ENCODE data around the gene CDC27. TPM values are rescaled to one million over a fixed set of nuclear protein-coding genes. Genes with fewer than 3 reads are reported as not detected.

The CDC27 gene
- 100 to 1,000 TPM; 133 to 138 TPM for total RNA-seq

GRCh38 chr17:47188876-47189731 is at the start of gene CDC27:
Gene CDC27, minus strand, starts transcription at chr17:47189295. Its CDS starts 123 bp downstream, at chr17:47189172.
- H3K36me3 Mint-ChIP-seq (ENCODE audit: low read depth) = peaks cover 29% of the 10 kb centered on the region
- POLR2A ChIA-PET = interaction anchor here (0.6 to 2.2 kb wide), 9 partner anchors 9 to 40 kb away, joined by 3 to 8 read pairs (median 4); no protein-coding TSS in a partner anchor
- no peaks in the 10 kb centered on the region for H3K9me3 Mint-ChIP-seq (ENCODE audit: insufficient read depth)
- ATAC-seq (peak; percentile 97), DNase-seq (peak; percentile 100)
- H3K4me3 Mint-ChIP-seq = peak within 1 kb of the TSS; percentile 96
- no peaks in the 10 kb centered on the region for H3K27me3 Mint-ChIP-seq (ENCODE audit: low read depth)
- H3K4me1 Mint-ChIP-seq (ENCODE audit: low read depth) = peaks cover 67% of the 10 kb centered on the region
- CTCF ChIA-PET = interaction anchor here (1.0 to 2.8 kb wide), 9 partner anchors 11 to 127 kb away, joined by 3 to 12 read pairs (median 4); no protein-coding TSS in a partner anchor
- H3K27ac Mint-ChIP-seq = peak within 1 kb of the TSS; percentile 96

- H3K4me1 Mint-ChIP-seq (ENCODE audit: low read depth) = peaks cover 14% of the 10 kb centered on the region
- no peak for ATAC-seq
- H3K9me3 Mint-ChIP-seq (ENCODE audit: insufficient read depth) = no peaks in the 10 kb centered on the region
- H3K27ac Mint-ChIP-seq = no peak overlapping the region
- H3K4me3 Mint-ChIP-seq = no peak overlapping the region
- POLR2A ChIA-PET = no interaction called here
- DNase-seq = no peak
- CTCF ChIA-PET = no interaction called here
- peaks cover 10% of the 10 kb centered on the region for H3K27me3 Mint-ChIP-seq (ENCODE audit: low read depth)
- H3K36me3 Mint-ChIP-seq (ENCODE audit: low read depth) = no peaks in the 10 kb centered on the region
These were observed 49.4 kb upstream of the CDC27 start for GRCh38 chr17:47238321-47239010.

GRCh38 chr17:47237841-47238240 is 48.7 kb upstream of the CDC27 start:
- no peaks in the 10 kb centered on the region for H3K36me3 Mint-ChIP-seq (ENCODE audit: low read depth)
- DNase-seq = no peak
- H3K9me3 Mint-ChIP-seq (ENCODE audit: insufficient read depth) = no peaks in the 10 kb centered on the region
- CTCF ChIA-PET = no interaction called here
- no peak overlapping the region for H3K27ac Mint-ChIP-seq
- H3K4me3 Mint-ChIP-seq = no peak overlapping the region
- peaks cover 8% of the 10 kb centered on the region for H3K27me3 Mint-ChIP-seq (ENCODE audit: low read depth)
- ATAC-seq = no peak
- peaks cover 14% of the 10 kb centered on the region for H3K4me1 Mint-ChIP-seq (ENCODE audit: low read depth)
- POLR2A ChIA-PET = no interaction called here

GRCh38 chr17:47235923-47236322 is 46.8 kb upstream of the CDC27 start:
- no peak overlapping the region for H3K4me3 Mint-ChIP-seq

GRCh38 chr17:47235506-47235905 is 46.4 kb upstream of the CDC27 start:
- ATAC-seq = no peak
- Mint-ChIP-seq H3K4me3 (no peak overlapping the region), H3K27ac (no peak overlapping the region), H3K36me3 (ENCODE audit: low read depth) (no peaks in the 10 kb centered on the region), H3K9me3 (ENCODE audit: insufficient read depth) (no peaks in the 10 kb centered on the region), H3K4me1 (ENCODE audit: low read depth) (peaks cover 15% of the 10 kb centered on the region), H3K27me3 (ENCODE audit: low read depth) (peaks cover 10% of the 10 kb centered on the region)
- CTCF ChIA-PET = no interaction called here
- POLR2A ChIA-PET = no interaction called here
- no peak for DNase-seq

More at GRCh38 chr17:47235923-47236322, 46.8 kb upstream of the CDC27 start:
- no peak overlapping the region for H3K27ac Mint-ChIP-seq
- no peaks in the 10 kb centered on the region for H3K9me3 Mint-ChIP-seq (ENCODE audit: insufficient read depth)
- CTCF ChIA-PET = no interaction called here
- H3K36me3 Mint-ChIP-seq (ENCODE audit: low read depth) = no peaks in the 10 kb centered on the region
- POLR2A ChIA-PET = no interaction called here
- DNase-seq (no peak), ATAC-seq (no peak)
- H3K4me1 Mint-ChIP-seq (ENCODE audit: low read depth) = peaks cover 14% of the 10 kb centered on the region
- H3K27me3 Mint-ChIP-seq (ENCODE audit: low read depth) = peaks cover 7% of the 10 kb centered on the region

GRCh38 chr17:47232465-47232864 is 43.4 kb upstream of the CDC27 start:
- peaks cover 15% of the 10 kb centered on the region for H3K27me3 Mint-ChIP-seq (ENCODE audit: low read depth)
- ChIA-PET POLR2A (no interaction called here), CTCF (interaction anchor here (0.6 kb wide), 1 partner anchor 239 kb away, joined by 5 read pairs; no protein-coding TSS in a partner anchor)
- ATAC-seq (no peak), DNase-seq (no peak)
- H3K27ac Mint-ChIP-seq = no peak overlapping the region
- H3K36me3 Mint-ChIP-seq (ENCODE audit: low read depth) = no peaks in the 10 kb centered on the region
- peaks cover 16% of the 10 kb centered on the region for H3K4me1 Mint-ChIP-seq (ENCODE audit: low read depth)
- no peak overlapping the region for H3K4me3 Mint-ChIP-seq
- no peaks in the 10 kb centered on the region for H3K9me3 Mint-ChIP-seq (ENCODE audit: insufficient read depth)

- H3K36me3 Mint-ChIP-seq (ENCODE audit: low read depth) = no peaks in the 10 kb centered on the region
- H3K4me1 Mint-ChIP-seq (ENCODE audit: low read depth) = peaks cover 16% of the 10 kb centered on the region
- no peak overlapping the region for H3K4me3 Mint-ChIP-seq
- no peak for DNase-seq
- ATAC-seq = no peak
- ChIA-PET CTCF (interaction anchor here (2.3 kb wide), 1 partner anchor 21 kb away, joined by 6 read pairs; no protein-coding TSS in a partner anchor), POLR2A (no interaction called here)
- H3K27me3 Mint-ChIP-seq (ENCODE audit: low read depth) = peaks cover 15% of the 10 kb centered on the region
- no peaks in the 10 kb centered on the region for H3K9me3 Mint-ChIP-seq (ENCODE audit: insufficient read depth)
- no peak overlapping the region for H3K27ac Mint-ChIP-seq
These were observed 42.8 kb upstream of the CDC27 start for GRCh38 chr17:47231866-47232265.

- no peak for DNase-seq
- Mint-ChIP-seq H3K27ac (no peak overlapping the region), H3K36me3 (ENCODE audit: low read depth) (no peaks in the 10 kb centered on the region), H3K9me3 (ENCODE audit: insufficient read depth) (no peaks in the 10 kb centered on the region), H3K4me1 (ENCODE audit: low read depth) (peaks cover 16% of the 10 kb centered on the region), H3K27me3 (ENCODE audit: low read depth) (peaks cover 15% of the 10 kb centered on the region), H3K4me3 (no peak overlapping the region)
- POLR2A ChIA-PET = no interaction called here
- CTCF ChIA-PET = interaction anchor here (2.3 kb wide), 1 partner anchor 21 kb away, joined by 6 read pairs; no protein-coding TSS in a partner anchor
- ATAC-seq = no peak
These were observed 42.2 kb upstream of the CDC27 start for GRCh38 chr17:47231334-47231733.

GRCh38 chr17:47230864-47231263 is 41.8 kb upstream of the CDC27 start:
- H3K9me3 Mint-ChIP-seq (ENCODE audit: insufficient read depth) = no peaks in the 10 kb centered on the region
- DNase-seq (no peak), ATAC-seq (no peak)
- ChIA-PET CTCF (interaction anchor here (0.9 to 2.5 kb wide), 7 partner anchors 11 to 388 kb away, joined by 3 to 36 read pairs (median 6); partner anchors contain the start of gene MYL4), POLR2A (no interaction called here)
- H3K27ac Mint-ChIP-seq = no peak overlapping the region
- H3K4me3 Mint-ChIP-seq = no peak overlapping the region
- H3K36me3 Mint-ChIP-seq (ENCODE audit: low read depth) = no peaks in the 10 kb centered on the region
- peaks cover 15% of the 10 kb centered on the region for H3K27me3 Mint-ChIP-seq (ENCODE audit: low read depth)
- peaks cover 16% of the 10 kb centered on the region for H3K4me1 Mint-ChIP-seq (ENCODE audit: low read depth)

- Mint-ChIP-seq H3K36me3 (ENCODE audit: low read depth) (no peaks in the 10 kb centered on the region), H3K27me3 (ENCODE audit: low read depth) (peaks cover 15% of the 10 kb centered on the region), H3K4me1 (ENCODE audit: low read depth) (peaks cover 16% of the 10 kb centered on the region), H3K9me3 (ENCODE audit: insufficient read depth) (no peaks in the 10 kb centered on the region), H3K27ac (peak overlapping the region; percentile 35), H3K4me3 (peak overlapping the region; percentile 60)
- ATAC-seq = peak; percentile 94
- ChIA-PET CTCF (interaction anchor here (0.7 to 2.5 kb wide), 20 partner anchors 10 to 419 kb away, joined by 3 to 36 read pairs (median 6); partner anchors contain the start of genes CDC27, KPNB1 and MYL4), POLR2A (interaction anchor here (0.6 to 1.0 kb wide), 2 partner anchors 11 to 41 kb away, joined by 3 read pairs; no protein-coding TSS in a partner anchor)
- peak; percentile 83 for DNase-seq
These were observed 40.7 kb upstream of the CDC27 start for GRCh38 chr17:47229535-47230443.

- Mint-ChIP-seq H3K4me3 (no peak overlapping the region), H3K9me3 (ENCODE audit: insufficient read depth) (no peaks in the 10 kb centered on the region), H3K27me3 (ENCODE audit: low read depth) (peaks cover 15% of the 10 kb centered on the region), H3K27ac (no peak overlapping the region), H3K4me1 (ENCODE audit: low read depth) (peaks cover 22% of the 10 kb centered on the region), H3K36me3 (ENCODE audit: low read depth) (peaks cover 10% of the 10 kb centered on the region)
- ATAC-seq = no peak
- POLR2A ChIA-PET = no interaction called here
- CTCF ChIA-PET = no interaction called here
- DNase-seq = no peak
These were observed 38.8 kb upstream of the CDC27 start for GRCh38 chr17:47227862-47228261.

Data from activated CD8-positive, alpha-beta T cell treated with anti-CD3 and anti-CD28 coated beads, Interleukin-2, amount 10 ng/mL, durations not matched to agents 7 days and 5 days (primary cell).